Stomach smooth muscle (tissue), 2 donors: Measurements from ENCODE around the gene DPEP2.
A peak's percentile ranks its signal among the peaks of the same experiment; 100 is the strongest.
"Not testable (repeated sequence)": the region's sequence is repeated elsewhere in the genome, so short reads cannot be mapped to it uniquely, and the experiment has no call there.

Source experiments
- H3K27ac ChIP-seq: one replicate; pipeline ENCODE4 v1.7.0; 2013; ENCODE audit warnings: mild to moderate bottlenecking, low read length, inconsistent platforms
- H3K27me3 ChIP-seq, 2 donors: one replicate each; pipeline ENCODE4 v1.7.0; 2013; ENCODE audit warnings: low read length in 2 of 2; ENCODE audit not compliant: insufficient read depth in 2 of 2, control insufficient read depth in 1 of 2
- H3K36me3 ChIP-seq, 2 donors: one replicate each; pipeline ENCODE4 v1.7.0; 2013; ENCODE audit warnings: low read length in 2 of 2; ENCODE audit not compliant: control insufficient read depth in 2 of 2, insufficient read depth in 2 of 2
- H3K4me1 ChIP-seq: one replicate; pipeline ENCODE4 v1.7.0; 2013; ENCODE audit warnings: low read length; ENCODE audit not compliant: control insufficient read depth, insufficient read depth
- H3K4me3 ChIP-seq, 2 donors: one replicate each; pipeline ENCODE4 v1.7.0; 2013; ENCODE audit warnings: low read length in 2 of 2
- H3K9ac ChIP-seq, 2 donors: one replicate each; pipeline ENCODE4 v1.7.0; 2013; ENCODE audit warnings: low read length in 2 of 2, mild to moderate bottlenecking in 1 of 2
- H3K9me3 ChIP-seq, 2 donors: one replicate each; pipeline ENCODE4 v1.7.0; 2013; ENCODE audit warnings: low read length in 2 of 2; ENCODE audit not compliant: control insufficient read depth in 2 of 2
- donor health status: healthy.
- donor health status: Pancreatic carcinoma.

The DPEP2 gene

DNA sequence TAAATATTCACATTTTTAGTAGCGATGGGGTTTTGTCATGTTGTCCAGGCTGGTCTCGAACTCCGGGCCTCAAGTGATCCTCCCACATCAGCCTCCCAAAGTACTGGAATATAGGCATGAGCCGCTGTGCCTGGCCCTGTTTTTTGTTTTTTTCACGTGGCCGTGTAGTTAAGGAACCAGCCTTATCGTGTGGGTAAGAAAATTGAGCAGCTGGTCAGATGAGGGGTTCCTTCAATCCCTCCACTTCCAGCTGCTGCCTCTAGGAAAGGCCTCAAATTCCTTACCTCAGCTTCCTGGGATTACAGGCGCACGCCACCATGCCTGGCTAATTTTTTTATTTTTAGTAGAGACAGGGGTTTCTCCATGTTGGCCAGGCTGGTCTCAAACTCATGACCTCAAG is 5.9 kb upstream of the DPEP2 start:
- Histone ChIP-seq H3K27ac (no peak overlapping the region), H3K4me3 (no peak overlapping the region)

GRCh38 chr16:68003031-68003430 is 3.7 kb upstream of the DPEP2 start:
- H3K4me1 ChIP-seq, result no peaks in the 10 kb centered on the region
- no peaks in the 10 kb centered on the region for H3K27me3 ChIP-seq
- H3K9me3 ChIP-seq, result no peaks in the 10 kb centered on the region
- no peak overlapping the region for H3K4me3 ChIP-seq
- H3K36me3 ChIP-seq, result no peaks in the 10 kb centered on the region
- no peak overlapping the region for H3K27ac ChIP-seq
- H3K9ac ChIP-seq, result no peak overlapping the region

More for the DNA sequence above, 5.9 kb upstream of the DPEP2 start:
- Histone ChIP-seq H3K27me3 (no peaks in the 10 kb centered on the region), H3K4me1 (no peaks in the 10 kb centered on the region), H3K9me3 (no peaks in the 10 kb centered on the region), H3K9ac (no peak overlapping the region), H3K36me3 (no peaks in the 10 kb centered on the region)

DNA sequence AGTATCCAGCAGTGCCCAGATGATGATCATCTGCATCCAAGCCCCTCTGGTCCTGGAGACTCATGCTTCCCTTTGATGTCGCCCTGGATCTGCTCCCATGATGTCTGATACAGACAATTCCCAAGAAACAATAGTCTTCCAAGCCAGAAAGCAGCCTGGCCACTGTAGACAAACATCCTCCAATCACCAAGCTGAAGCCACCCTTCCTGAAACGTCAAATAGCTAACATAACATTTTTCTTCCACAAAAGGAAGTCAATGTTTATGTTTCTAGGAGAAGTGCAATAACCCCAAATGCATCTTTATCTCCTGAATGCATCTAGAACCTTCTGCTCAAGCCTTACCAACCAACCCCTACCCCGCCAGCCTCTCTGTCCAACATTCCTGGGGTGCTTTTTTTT is 1.2 kb upstream of the DPEP2 start:
- Histone ChIP-seq H3K4me3 (no peak overlapping the region), H3K9ac (no peak overlapping the region), H3K4me1 (no peaks in the 10 kb centered on the region), H3K9me3 (no peaks in the 10 kb centered on the region), H3K36me3 (no peaks in the 10 kb centered on the region), H3K27ac (no peak overlapping the region), H3K27me3 (no peaks in the 10 kb centered on the region)

GRCh38 chr16:67999985-68000384 is 701 bp upstream of the DPEP2 start:
- H3K27me3 ChIP-seq, result no peaks in the 10 kb centered on the region
- H3K27ac ChIP-seq, result no peak overlapping the region
- no peak overlapping the region for H3K9ac ChIP-seq
- H3K36me3 ChIP-seq, result no peaks in the 10 kb centered on the region
- no peaks in the 10 kb centered on the region for H3K9me3 ChIP-seq
- H3K4me1 ChIP-seq, result no peaks in the 10 kb centered on the region
- H3K4me3 ChIP-seq, result no peak overlapping the region

DNA sequence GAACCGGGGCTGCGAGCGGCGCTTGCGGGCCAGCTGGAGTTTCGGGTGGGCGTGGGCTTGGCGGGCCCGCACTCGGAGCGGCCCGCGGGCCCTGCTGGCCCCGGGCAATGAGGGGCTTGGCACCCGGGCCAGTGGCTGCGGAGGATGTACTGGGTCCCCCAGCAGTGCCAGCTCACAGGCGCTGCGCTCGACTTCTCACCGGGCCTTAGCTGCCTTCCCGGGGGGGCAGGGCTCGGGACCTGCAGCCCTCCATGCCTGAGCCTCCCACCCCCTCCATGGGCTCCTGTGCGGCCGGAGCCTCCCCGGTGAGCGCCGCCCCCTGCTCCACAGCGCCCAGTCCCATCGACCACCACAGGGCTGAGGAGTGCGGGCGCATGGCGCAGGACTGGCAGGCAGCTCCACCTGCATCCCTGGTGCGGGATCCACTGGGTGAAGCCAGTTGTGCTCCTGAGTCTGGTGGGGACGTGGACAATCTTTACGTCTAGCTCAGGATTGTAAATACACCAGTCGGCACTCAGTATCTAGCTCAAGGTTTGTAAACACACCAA is 979 bp downstream of the DPEP2 start:
- H3K9ac ChIP-seq, H3K4me1 ChIP-seq, H3K4me3 ChIP-seq, H3K9me3 ChIP-seq, H3K27me3 ChIP-seq, H3K27ac ChIP-seq, H3K36me3 ChIP-seq: not testable (repeated sequence)

DNA sequence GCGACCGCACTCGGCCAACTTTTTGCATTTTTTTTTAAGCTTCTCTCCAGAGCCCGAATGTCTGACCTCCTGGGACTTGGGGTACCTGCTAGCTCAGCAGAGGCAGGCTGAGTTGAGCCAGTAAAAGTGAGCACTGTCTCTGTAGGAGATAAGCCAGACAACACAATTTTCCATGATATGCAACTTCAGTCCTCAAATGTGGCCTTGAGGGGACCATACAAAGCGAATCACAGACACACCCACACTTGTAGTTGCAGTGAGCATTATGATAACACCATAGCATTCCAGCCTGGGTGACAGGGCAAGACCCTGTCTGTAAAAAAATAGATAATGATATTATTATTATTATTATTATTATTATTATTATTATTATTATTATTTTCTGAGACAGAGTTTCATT is 2.6 kb downstream of the DPEP2 start:
- H3K27me3 ChIP-seq, result no peaks in the 10 kb centered on the region

DNA sequence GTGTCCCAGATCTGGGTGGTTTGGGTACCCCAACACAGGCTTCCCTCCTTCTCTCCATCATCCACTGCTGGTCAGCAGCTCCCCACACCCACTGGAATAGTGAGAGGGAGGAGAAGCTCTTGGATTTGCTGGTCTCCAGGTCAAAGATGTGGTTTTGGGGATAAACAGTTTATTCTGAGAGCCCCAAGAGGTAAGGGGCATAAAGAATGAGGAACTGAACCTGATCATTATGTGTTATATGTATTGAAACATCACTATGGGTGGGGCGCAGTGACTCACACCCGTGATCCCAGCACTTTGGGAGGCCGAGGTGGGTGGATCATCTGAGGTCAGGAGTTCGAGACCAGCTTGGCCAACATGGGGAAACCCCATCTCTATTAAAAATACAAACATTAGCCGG is 3.9 kb downstream of the DPEP2 start:
- H3K27ac ChIP-seq, result no peak overlapping the region
- no peaks in the 10 kb centered on the region for H3K9me3 ChIP-seq
- no peak overlapping the region for H3K4me3 ChIP-seq
- H3K27me3 ChIP-seq, result no peaks in the 10 kb centered on the region
- no peaks in the 10 kb centered on the region for H3K36me3 ChIP-seq
- no peak overlapping the region for H3K9ac ChIP-seq
- H3K4me1 ChIP-seq, result peaks cover 10% of the 10 kb centered on the region

More for the DNA sequence above, 2.6 kb downstream of the DPEP2 start:
- Histone ChIP-seq H3K27ac (no peak overlapping the region), H3K4me3 (no peak overlapping the region), H3K4me1 (peaks cover 10% of the 10 kb centered on the region), H3K9me3 (no peaks in the 10 kb centered on the region), H3K36me3 (no peaks in the 10 kb centered on the region), H3K9ac (no peak overlapping the region)

GRCh38 chr16:67994040-67994408 is 5.3 kb downstream of the DPEP2 start:
- not testable (repeated sequence) for H3K9me3 ChIP-seq, H3K27ac ChIP-seq, H3K9ac ChIP-seq, H3K36me3 ChIP-seq, H3K4me1 ChIP-seq, H3K27me3 ChIP-seq
- H3K4me3 ChIP-seq, result peak overlapping the region in 1 of 2 donors; percentile 69

DNA sequence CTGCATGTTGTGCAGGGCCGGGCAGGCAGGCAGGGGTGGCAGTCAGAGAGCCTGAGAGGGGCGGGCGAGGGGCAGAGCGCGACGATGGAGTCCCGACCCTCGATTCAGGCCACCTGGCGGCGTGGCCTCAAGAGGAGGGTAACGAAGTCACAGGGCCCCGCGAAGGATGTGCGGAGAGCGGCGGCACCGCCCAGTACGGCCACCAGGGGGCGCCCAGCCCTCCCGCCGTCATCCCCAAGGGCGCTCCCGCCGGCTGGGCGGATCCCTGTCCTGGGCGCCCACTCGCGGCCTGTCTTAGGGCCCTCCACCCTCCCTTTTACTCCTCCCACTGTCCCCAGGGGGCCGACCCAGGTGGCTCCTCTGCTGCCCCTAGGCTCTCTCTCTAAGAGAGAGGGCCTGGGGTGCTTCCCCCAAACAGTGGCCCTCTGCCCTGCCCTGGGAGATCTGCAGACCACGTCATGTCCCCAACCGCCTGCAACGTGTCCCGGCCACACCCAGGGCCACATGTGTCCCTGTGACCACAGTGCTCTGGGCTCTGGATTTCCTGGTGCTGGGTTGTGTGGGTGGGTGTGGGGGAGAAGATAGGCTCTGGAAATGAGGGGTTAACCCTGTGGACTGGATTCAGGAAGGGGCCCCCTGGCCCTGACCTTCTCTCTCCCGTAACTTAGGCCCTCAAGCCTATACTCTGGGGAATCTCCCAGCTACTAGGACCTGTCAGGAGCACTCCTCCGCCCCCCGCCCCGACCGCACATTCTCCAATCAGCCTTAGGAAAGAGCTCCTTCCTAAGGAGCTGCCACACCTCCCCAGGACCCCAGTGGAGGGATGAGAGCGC is 5.9 kb downstream of the DPEP2 start:
- H3K36me3 ChIP-seq, result no peaks in the 10 kb centered on the region
- H3K4me1 ChIP-seq, result peaks cover 10% of the 10 kb centered on the region
- H3K9me3 ChIP-seq, result no peaks in the 10 kb centered on the region
- no peak overlapping the region for H3K27ac ChIP-seq
- H3K9ac ChIP-seq, result peak overlapping the region; percentile 58 to 68
- H3K27me3 ChIP-seq, result no peaks in the 10 kb centered on the region
- H3K4me3 ChIP-seq, result peak overlapping the region; percentile 25 to 69

GRCh38 chr16:67992661-67993206 is 6.5 kb downstream of the DPEP2 start:
- no peak overlapping the region for H3K9ac ChIP-seq
- H3K27me3 ChIP-seq, result no peaks in the 10 kb centered on the region
- no peak overlapping the region for H3K27ac ChIP-seq
- H3K36me3 ChIP-seq, result no peaks in the 10 kb centered on the region
- H3K4me1 ChIP-seq, result peaks cover 10% of the 10 kb centered on the region
- no peaks in the 10 kb centered on the region for H3K9me3 ChIP-seq
- H3K4me3 ChIP-seq, result peak overlapping the region in 1 of 2 donors; percentile 69

GRCh38 chr16:67990018-67990386 is 9.3 kb downstream of the DPEP2 start:
- Histone ChIP-seq H3K9ac (no peak overlapping the region), H3K36me3 (no peaks in the 10 kb centered on the region), H3K27ac (no peak overlapping the region), H3K4me1 (peaks cover 10% of the 10 kb centered on the region), H3K27me3 (no peaks in the 10 kb centered on the region), H3K9me3 (no peaks in the 10 kb centered on the region), H3K4me3 (no peak overlapping the region)
